ENCODE measurements around the gene CDK13.

CDK13 gene

GRCh38 chr7:40015790-40016296 is 65.8 kb downstream of the CDK13 start:
- DNase-seq = no peak

- no peak for DNase-seq
Measured at GRCh38 chr7:40019558-40019957, 69.5 kb downstream of the CDK13 start.

DNA sequence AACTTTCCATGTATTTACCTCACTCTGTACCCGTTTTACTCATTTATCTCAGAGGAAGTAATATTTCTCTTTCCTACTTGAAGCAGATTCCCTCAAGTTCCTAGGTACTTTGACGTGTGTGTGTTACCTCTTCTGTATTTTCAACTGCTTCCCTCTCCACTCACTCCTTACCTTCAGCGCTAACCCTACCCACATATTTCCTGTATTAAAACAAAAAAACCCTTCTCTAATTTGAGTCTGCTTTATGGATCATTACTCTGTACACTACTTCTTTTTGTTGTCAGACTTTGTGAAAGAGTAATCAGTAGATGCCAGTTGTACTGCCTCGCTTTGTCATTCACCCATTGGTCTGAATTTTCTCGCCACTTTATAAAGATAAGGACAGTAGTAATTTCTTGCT is 74.0 kb downstream of the CDK13 start:
- no peak for DNase-seq

GRCh38 chr7:40024841-40025240 is 74.8 kb downstream of the CDK13 start:
- no peak for DNase-seq

- DNase-seq = no peak
Measured at GRCh38 chr7:40027545-40027944, 77.5 kb downstream of the CDK13 start.

DNA sequence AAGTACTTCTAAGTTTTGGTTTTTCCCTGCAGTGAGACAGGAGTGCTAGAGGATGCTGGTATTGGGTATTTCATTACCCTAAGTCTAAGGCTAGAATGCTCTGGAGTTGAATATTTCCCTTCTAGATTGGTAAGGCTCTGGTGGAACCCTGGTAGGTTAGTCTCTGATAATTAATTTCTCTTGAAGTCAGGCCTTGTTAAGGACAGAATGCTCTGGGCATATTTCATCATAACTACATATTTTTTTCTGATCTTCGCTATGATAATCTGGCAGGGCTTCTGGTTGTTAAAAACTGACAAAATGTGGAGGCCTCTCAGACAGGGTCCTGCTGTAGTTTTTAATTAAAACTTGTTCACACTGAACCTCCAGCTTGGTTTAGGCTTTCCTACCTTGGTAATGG is 83.8 kb downstream of the CDK13 start:
- no peak for DNase-seq

GRCh38 chr7:40041456-40041855 is 91.4 kb downstream of the CDK13 start:
- no peak for DNase-seq

GRCh38 chr7:40043164-40043563 is 93.1 kb downstream of the CDK13 start:
- DNase-seq = no peak

- no peak for DNase-seq
Measured at GRCh38 chr7:40047661-40048060, 97.6 kb downstream of the CDK13 start.

- no peak for DNase-seq
Measured at GRCh38 chr7:40057292-40057691, 107.2 kb downstream of the CDK13 start.

DNA sequence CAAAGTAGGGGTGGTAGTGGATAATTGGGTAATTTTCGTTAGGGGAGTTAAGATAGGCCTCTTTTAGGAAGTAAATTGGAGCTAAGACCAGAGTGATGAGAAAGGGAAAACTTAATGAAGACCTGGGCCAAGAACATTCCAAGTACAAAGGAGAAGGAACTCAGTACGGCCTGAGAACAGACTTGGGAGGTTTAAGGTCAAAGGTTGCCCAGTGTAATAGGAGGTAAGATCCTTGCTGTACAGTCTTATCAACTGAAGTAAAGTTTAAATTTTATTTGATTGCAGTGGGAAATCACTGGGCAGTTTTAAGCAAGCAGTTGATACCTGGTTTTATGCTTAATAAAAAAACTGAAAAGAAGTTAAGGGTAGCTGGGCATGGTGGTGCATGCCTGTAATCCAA is 108.0 kb downstream of the CDK13 start:
- no peak for DNase-seq

- DNase-seq = no peak
Measured at GRCh38 chr7:40058636-40059035, 108.6 kb downstream of the CDK13 start.

DNA sequence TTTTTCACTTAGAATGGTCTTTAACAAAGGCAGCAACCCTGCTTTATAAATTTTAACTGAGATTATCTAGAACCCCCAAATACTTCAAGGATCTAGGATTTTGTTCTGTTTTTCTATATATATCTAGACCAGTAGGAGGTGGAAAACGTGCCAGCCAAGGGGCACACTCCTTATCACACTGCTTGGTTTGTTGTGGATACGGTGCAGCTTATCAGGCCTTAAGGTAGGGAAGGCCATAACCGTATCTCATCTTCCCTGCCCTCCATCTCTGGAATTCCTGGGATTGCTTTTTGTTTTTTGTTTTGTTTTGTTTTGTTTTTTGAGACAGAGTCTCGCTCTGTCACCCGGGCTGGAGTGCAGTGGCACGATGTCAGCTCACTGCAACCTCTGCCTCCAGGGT is 109.0 kb downstream of the CDK13 start:
- no peak for DNase-seq

DNA sequence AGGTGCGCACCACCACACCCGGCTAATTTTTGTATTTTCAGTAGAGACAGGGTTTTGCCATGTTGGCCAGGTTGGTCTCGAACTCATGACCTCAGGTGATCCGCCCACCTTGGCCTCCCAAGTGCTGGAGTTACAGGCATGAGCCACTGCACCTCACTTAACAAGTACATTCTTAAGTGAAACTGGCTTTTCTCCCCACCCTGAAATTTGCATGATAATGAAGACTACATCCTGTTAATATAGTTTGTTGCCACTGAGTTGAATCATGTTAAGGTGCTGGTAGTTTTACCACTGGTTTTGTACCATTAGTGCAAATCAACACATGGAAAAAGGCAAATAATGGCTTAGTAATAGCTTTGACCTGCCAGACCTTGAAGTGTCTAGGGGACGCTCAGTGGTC is 122.2 kb downstream of the CDK13 start:
- DNase-seq = no peak

DNA sequence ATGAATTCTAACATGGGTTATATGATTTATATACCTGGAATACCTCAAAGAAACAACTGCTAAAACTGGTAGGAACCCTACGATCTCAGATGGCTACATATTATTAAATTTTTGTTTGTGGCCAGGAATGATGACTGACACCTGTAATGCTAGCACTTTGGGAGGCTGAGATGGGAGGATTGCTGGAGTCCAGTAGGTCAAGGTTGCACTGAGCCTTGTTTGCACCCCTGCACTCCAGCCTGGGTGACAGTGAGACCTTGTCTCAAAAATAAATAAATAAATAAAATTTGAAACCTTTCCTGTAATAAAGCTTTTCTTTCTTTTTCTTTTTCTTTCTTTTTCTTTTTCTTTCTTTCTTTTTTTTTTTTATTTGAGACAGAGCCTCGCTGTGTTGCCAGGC is 123.2 kb downstream of the CDK13 start:
- DNase-seq = no peak

DNA sequence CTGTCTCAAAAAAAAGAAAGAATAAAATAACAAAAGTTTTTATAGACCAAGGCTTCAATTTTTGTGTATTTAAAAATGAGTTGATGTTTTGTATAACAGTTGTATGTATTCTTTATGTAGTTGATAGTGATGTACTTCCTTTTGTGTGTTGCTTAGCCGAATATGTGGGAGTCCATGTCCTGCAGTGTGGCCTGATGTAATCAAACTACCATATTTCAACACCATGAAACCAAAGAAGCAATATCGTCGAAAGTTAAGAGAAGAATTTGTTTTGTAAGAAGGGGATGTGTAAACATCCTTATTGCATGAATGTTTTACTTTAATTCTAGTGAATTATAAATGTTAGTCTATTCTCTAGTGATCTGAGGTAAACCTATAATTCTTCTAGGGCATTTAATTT is 127.8 kb downstream of the CDK13 start:
- DNase-seq = no peak

- DNase-seq = no peak
Measured at GRCh38 chr7:40092182-40092581, 142.1 kb downstream of the CDK13 start.

- DNase-seq = no peak
Measured at GRCh38 chr7:40093631-40094350, 143.7 kb downstream of the CDK13 start.

DNA sequence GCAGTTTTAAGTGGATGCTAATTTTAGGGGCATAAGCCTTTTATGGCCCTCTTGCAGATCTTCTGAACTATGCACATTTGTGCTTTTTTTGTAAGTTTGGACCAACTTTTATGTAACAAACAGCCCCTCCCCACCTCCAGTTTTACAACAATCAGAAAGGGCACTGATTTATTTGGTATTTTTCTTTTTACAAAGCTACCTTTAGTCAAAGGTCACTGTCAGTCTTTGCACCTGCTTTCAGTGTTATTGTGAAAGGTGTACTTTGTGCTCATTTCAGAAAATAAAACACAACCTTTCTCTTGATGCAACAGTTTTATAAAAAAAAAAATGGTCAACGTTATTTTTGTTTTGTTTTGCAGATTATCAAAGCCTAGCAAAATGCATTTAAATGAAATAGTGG is 145.2 kb downstream of the CDK13 start:
- DNase-seq = no peak

GRCh38 chr7:40095695-40096327 is 145.8 kb downstream of the CDK13 start:
- no peak for DNase-seq

DNA sequence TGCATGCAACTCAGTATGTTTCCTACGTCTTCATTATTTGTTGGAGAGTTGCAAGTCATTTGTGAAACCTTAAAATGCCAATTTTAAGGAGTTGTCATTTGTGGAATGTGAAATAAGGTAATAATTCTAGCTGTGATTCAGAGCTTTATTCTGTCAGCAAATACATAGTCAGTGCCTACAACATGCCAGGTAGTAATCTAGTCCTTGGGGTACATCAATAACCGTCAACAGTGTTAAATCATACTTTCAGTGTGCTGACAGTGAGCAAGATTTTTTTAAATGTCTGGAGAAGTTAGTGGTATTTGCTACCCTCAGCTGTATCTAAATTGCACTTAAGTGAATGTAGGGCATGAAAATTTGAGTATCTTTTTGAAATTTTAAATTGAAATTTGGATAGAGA is 147.7 kb downstream of the CDK13 start:
- DNase-seq = no peak

DNA sequence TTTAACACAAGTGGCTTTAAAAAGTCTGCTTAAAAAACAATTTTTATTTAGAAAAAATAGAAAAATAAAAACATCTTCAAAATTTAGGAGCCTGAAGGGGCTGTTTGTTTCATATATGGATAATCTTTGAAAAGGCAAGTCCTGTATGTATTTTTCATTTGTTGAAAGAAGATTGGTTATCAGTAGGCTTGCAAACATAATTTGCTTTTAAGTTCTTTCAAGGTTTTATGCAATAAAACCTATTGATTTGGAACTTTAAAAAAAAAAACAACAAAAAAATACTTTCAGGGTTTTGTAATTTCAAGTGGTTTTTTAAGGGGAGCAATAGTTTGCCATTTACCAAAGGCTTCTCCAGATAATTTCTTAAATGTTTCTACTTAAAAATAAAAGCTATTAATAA is 148.8 kb downstream of the CDK13 start:
- DNase-seq = no peak

DNA sequence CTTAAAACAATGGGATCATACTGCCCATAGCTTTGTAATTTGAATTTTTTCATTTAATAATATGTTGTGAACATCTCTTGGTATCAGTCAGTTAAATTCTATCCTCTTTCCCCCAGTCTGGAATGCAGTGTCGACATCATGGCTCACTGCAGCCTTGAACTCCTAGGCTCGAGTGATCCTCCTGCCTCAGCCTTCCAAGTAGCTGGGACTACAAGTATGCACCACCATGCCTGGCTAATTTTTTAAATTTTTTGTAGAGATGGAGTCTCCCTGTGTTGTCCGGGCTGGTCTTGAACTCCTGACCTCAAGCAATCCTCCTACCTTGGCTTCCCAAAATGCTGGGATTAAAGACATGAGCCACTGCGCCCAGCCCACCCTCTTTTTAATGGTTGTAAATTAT is 149.8 kb downstream of the CDK13 start:
- DNase-seq = no peak

GRCh38 chr7:40101201-40101600 is 151.1 kb downstream of the CDK13 start:
- DNase-seq = no peak

GRCh38 chr7:40102897-40103296 is 152.8 kb downstream of the CDK13 start:
- DNase-seq = no peak

All from stimulated activated CD4-positive, alpha-beta T cell treated with anti-CD3 and anti-CD28 coated beads, Interleukin-12 subunit alpha, Interleukin-12 subunit beta, amount 100 ng/mL, for 4 hours (primary cell).